OCI-M2 (cell line): Measurements from ENCODE around the gene UST.
"Not testable (repeated sequence)": the region's sequence is repeated elsewhere in the genome, so short reads cannot be mapped to it uniquely, and the experiment has no call there.

Source experiments
- DNase-seq: peaks from one replicate; lab custom pipeline; 2025; ENCODE audit not compliant: unreplicated experiment; lab: John Stamatoyannopoulos, UW

Gene UST

GRCh38 chr6:148891405-148891783 lies 144.6 kb downstream of the UST start:
- DNase-seq = no peak

- DNase-seq = no peak
Observed at GRCh38 chr6:148892247-148892646, 145.4 kb downstream of the UST start.

DNA sequence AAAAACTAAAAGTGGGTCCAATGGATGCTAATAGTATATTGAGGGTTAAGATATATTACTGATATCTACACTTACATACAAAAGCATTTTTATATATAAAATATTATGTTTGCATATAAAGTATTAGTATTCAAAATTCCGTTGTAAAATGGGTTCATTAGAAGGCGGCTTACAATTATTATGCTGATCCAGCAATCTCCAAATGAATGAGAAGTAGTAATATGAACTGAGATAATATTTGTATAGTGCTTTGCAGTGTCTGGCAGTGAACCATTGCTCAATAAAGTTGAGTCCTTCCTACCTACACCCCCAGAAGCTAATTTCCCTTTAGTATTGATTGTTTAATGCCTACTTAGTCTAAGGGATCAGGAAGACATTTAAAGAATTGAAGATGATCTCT lies 146.2 kb downstream of the UST start:
- no peak for DNase-seq

- no peak for DNase-seq
Observed at GRCh38 chr6:148893481-148893880, 146.7 kb downstream of the UST start.

GRCh38 chr6:148898376-148899014 lies 151.7 kb downstream of the UST start:
- DNase-seq = no peak

DNA sequence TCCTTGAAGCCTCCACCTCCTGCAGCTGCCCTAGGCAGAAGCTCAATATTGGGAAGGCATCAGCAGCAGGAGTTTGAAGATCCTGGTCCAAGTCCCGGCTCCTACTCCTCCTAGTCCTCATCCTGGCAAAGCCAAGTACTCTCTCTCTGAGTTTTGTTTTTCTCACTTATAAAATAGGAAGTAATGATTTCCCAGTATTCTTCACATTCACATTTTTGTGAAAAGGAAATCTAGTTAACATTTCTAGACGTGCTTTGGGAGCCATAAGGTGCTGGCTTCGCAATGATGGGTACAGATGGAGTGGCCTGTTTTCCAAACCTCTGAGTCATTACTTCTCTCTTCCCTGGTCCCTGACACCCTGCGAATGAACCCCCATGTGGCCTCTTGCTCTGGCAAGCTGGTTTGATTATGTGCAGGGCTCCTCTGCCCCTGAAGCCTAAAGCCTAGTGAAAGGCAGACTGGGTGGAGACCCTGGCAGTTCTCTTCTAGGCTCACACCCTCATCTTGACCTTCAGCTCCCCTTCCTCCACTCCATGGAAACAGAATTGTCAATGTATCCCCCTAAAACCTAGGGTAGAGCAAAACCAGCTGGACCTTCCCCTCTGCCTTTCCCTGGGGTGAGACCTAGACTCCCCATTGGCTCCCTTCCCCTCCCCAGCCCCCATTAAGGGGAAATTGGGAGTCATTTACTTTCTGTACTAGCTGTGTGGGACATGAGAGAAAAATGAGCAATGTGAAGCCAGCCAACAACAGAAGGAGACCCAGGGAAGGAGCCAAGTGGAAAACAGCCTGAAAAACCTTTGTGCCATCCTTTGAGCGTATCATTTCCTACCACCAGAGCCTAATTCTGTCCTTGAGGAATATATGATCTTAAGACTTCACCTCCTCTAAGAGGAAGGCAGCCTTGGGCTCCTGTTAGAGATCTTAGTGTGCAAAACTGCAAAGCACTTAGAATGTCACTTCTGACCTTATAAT lies 158.4 kb downstream of the UST start:
- no peak for DNase-seq

GRCh38 chr6:148905901-148906300 lies 159.1 kb downstream of the UST start:
- no peak for DNase-seq

- DNase-seq = no peak
Observed at GRCh38 chr6:148906386-148906785, 159.6 kb downstream of the UST start.

- no peak for DNase-seq
Observed at GRCh38 chr6:148907573-148907972, 160.7 kb downstream of the UST start.

DNA sequence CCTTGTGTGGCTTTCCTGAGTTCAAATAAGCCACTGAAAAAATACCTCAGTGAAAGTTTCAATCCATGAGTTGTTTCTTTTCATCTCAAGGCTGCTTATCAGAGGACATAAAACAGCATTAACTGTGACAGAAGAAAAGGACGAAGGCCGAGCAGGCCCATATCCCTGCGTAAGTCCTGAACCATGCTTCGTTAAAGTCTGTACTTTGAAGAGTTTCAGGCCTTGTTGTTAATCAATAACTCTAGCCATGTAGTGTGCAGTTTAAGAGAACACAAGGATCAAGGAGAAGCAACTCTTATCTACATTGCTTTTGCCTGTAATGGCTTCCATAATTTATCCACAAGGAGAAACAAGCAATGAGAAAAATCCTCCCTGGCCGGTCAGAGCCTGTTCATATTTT lies 165.4 kb downstream of the UST start:
- DNase-seq = no peak

GRCh38 chr6:148915810-148916209 lies 169.0 kb downstream of the UST start:
- DNase-seq = no peak

GRCh38 chr6:148916485-148916884 lies 169.7 kb downstream of the UST start:
- DNase-seq = not testable (repeated sequence)

GRCh38 chr6:148924226-148925012 lies 177.6 kb downstream of the UST start:
- no peak for DNase-seq

- DNase-seq = no peak
Observed at GRCh38 chr6:148925701-148926100, 178.9 kb downstream of the UST start.

GRCh38 chr6:148926478-148926877 lies 179.6 kb downstream of the UST start:
- DNase-seq = no peak

DNA sequence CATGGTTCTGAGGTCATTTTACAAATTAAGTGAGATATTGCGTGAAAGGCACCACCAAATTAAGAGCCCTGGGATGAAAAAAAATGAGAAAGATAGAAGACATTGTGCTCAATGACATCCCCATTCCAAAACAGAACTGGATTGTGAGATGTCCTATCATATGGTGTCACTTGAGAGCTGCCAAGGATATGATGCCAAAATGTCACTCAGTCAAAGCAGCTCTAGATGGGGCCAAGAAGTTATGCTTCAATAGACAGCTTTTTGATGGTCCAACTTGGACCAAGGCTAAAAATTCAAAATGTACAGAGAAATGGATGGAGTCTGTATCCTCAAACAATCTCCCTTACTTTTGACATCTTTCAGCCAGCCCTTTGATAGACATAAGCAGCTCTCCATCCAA lies 180.8 kb downstream of the UST start:
- DNase-seq = no peak

GRCh38 chr6:148928811-148929210 lies 182.0 kb downstream of the UST start:
- no peak for DNase-seq

DNA sequence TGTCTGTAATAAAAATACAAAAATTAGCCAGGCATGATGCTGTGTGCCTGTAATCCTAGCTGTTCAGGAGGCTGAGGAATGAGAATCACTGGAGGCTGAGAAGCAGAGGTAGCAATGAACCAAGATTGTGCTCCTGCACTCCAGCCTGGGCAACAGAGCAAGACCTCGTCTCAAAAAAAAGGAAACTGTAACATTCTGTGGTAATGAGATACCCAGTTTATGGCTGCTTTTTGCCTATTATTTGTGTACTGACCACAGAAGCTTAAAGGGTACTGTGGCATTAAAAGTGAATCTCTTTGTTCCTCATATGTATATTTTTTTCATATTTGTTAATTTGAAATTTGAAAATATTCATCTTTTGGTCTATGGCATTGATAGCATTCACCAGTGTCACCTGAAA lies 185.4 kb downstream of the UST start:
- no peak for DNase-seq

DNA sequence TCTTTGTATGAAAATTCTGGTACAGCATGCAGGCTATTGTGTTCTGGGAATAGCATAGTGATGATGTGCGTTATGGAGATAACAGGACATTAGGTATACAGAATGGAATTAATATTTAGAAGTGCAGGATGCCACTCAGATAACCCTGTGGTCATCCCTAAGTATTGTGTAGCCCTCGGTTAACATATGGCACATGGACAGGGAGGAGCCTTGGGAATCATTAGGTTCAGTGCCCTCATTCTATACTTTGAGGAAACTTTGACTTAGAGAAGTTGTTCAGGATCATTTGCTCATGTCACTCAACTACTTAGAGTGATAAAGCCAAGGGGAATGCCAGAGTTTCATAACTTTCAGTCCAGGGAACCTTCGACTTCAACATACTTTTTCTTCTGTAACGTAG lies 185.9 kb downstream of the UST start:
- DNase-seq = no peak

DNA sequence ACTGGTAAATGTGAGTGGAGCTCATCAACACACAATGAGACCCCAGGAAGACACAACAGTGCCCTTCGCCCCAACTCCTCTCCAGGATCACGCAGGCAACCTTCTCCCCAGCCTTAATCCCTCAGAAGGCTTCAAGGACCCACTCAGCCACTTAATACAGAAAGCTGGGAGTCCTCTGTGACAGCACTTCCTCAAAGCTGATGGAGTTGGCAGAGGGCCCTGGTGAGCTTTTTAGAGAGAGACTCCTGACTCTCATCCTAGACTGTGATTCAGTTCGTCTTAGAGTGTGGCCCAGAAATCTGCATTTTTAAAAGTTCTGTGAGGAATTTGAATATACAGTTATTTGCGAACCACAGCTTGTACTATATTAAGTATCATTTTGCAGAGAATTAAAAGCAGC lies 187.7 kb downstream of the UST start:
- DNase-seq = no peak

GRCh38 chr6:148934961-148935360 lies 188.1 kb downstream of the UST start:
- no peak for DNase-seq
